Caco-2 (cell line): ENCODE measurements around the gene ZNF550. TPM values are rescaled to one million over a fixed set of nuclear protein-coding genes. Genes with fewer than 3 reads are reported as not detected.
"Not testable (repeated sequence)": the region's sequence is repeated elsewhere in the genome, so short reads cannot be mapped to it uniquely, and the experiment has no call there.

ENCODE experiments used
- BruUV-seq: library from RNA; stranded (reverse); fragments of 400-500 nt; replicated peaks from 2 replicates; lab custom pipeline; 2021; lab: Mats Ljungman, UMichigan
- CTCF ChIA-PET: fragments of 300-600 bp; sonication (Branson Sonifier 250); formaldehyde crosslinking; loops from one replicate; lab custom pipeline; 2022; ENCODE audit warnings: antibody characterized with exemption; lab: Charles Lee
- POLR2A ChIA-PET: fragments of 300-600 bp; sonication (Branson Sonifier 250); formaldehyde crosslinking; loops from one replicate; lab custom pipeline; 2022; ENCODE audit warnings: antibody characterized with exemption; lab: Charles Lee
- DNase-seq, 2 experiments: peaks; one replicate each; pipeline versions ENCODE4 v3.0.0 to v3.0.0-alpha.2; 2020 to 2022
- H3K27me3 ChIP-seq: replicated peaks from 2 replicates; pipeline ENCODE4 v1.6.0; 2011; ENCODE audit warnings: low read length; ENCODE audit not compliant: control insufficient read depth, insufficient read depth
- H3K36me3 ChIP-seq: 2 replicates; pipeline ENCODE4 v1.5.1; 2011; ENCODE audit warnings: low read length; ENCODE audit not compliant: control insufficient read depth, insufficient read depth
- H3K4me1 ChIP-seq: fragments of 250-450 bp; sonication (Bioruptor Pico); 2 replicates; pipeline ENCODE4 v1.5.1; 2020; ENCODE audit warnings: mild to moderate bottlenecking
- H3K4me3 ChIP-seq: 2 replicates; pipeline ENCODE4 v1.5.1; 2011; ENCODE audit warnings: low read depth, mild to moderate bottlenecking, control low read depth, low read length
- H3K9me3 ChIP-seq: fragments of 250-450 bp; sonication (Bioruptor Pico); 2 replicates; pipeline ENCODE4 v1.5.1; 2020; ENCODE audit warnings: mild to moderate bottlenecking, moderate library complexity
- H3K27ac Mint-ChIP-seq: one replicate; pipeline ENCODE4 v1.8.0; 2022; ENCODE audit warnings: mixed read lengths; ENCODE audit not compliant: unreplicated experiment
- H3K27me3 Mint-ChIP-seq: one replicate; pipeline ENCODE4 v1.8.0; 2022; ENCODE audit warnings: mixed read lengths; ENCODE audit not compliant: insufficient read depth, unreplicated experiment
- H3K36me3 Mint-ChIP-seq: one replicate; pipeline ENCODE4 v1.8.0; 2022; ENCODE audit warnings: mild to moderate bottlenecking, mixed read lengths; ENCODE audit not compliant: insufficient read depth, unreplicated experiment
- H3K4me1 Mint-ChIP-seq: one replicate; pipeline ENCODE4 v1.8.0; 2022; ENCODE audit warnings: low read depth, mixed read lengths; ENCODE audit not compliant: unreplicated experiment
- H3K4me3 Mint-ChIP-seq: one replicate; pipeline ENCODE4 v1.8.0; 2022; ENCODE audit warnings: mild to moderate bottlenecking, moderate library complexity, mixed read lengths; ENCODE audit not compliant: unreplicated experiment
- H3K9me3 Mint-ChIP-seq: one replicate; pipeline ENCODE4 v1.8.0; 2022; ENCODE audit warnings: mixed read lengths; ENCODE audit not compliant: unreplicated experiment
- CTCF ChIP-seq, 2 experiments: fragments of 200-600 bp in 1 of 2; IDR thresholded peaks; 1 replicate in 1 of 2; 2 replicates in 1 of 2; pipeline versions ENCODE4 v1.5.1 to v1.8.0; 2011 to 2022; ENCODE audit warnings: antibody characterized with exemption in 1 of 2, control low read depth in 1 of 2, inconsistent platforms in 1 of 2, low read depth in 1 of 2, low read length in 1 of 2, mild to moderate bottlenecking in 1 of 2, moderate library complexity in 1 of 2; ENCODE audit not compliant: insufficient read depth in 1 of 2, severe bottlenecking in 1 of 2, unreplicated experiment in 1 of 2
- intact Hi-C: fragments of 100-400 bp; cut with micrococcal nuclease; formaldehyde crosslinking; loops from one replicate; pipeline ENCODE4 v1.10.0; 2022; ENCODE audit not compliant: unreplicated experiment
- total RNA-seq: library from RNA; stranded (reverse); gene quantifications from 2 replicates; pipeline ENCODE4 v1.2.3, GENCODE V29; 2022

Gene ZNF550
- total RNA-seq, 1 experiment from 2014 or later, result 11.5 TPM

GRCh38 chr19:57506163-57506562, 53.5 kb downstream of the ZNF550 start:
- Histone ChIP-seq H3K27me3 (no peaks in the 10 kb centered on the region), H3K36me3 (peaks cover 11% of the 10 kb centered on the region), H3K4me3 (no peak overlapping the region), H3K4me1 (no peaks in the 10 kb centered on the region), H3K9me3 (peaks cover 10% of the 10 kb centered on the region; the same call in 1 of the 2 replicates)
- TF ChIP-seq CTCF (IDR thresholded peaks at IDR 0.05; ENCODE audit: insufficient read depth in 1 of 2, low read depth in 1 of 2, low read length in 1 of 2, severe bottlenecking in 1 of 2, unreplicated experiment in 1 of 2), result no peak
- BruUV-seq, result no TSS peak
- Mint-ChIP-seq H3K4me1 (no peaks in the 10 kb centered on the region), H3K9me3 (peaks cover 34% of the 10 kb centered on the region), H3K36me3 (peaks cover 73% of the 10 kb centered on the region), H3K27ac (no peak overlapping the region), H3K27me3 (no peaks in the 10 kb centered on the region), H3K4me3 (no peak overlapping the region)
- CTCF ChIA-PET, result no interaction called here
- intact Hi-C loops, result no loop called here
- no peak for DNase-seq
- POLR2A ChIA-PET, result no interaction called here

GRCh38 chr19:57500400-57500799, 59.3 kb downstream of the ZNF550 start:
- peaks cover 31% of the 10 kb centered on the region for H3K9me3 Mint-ChIP-seq
- H3K27me3 ChIP-seq, H3K4me1 ChIP-seq, CTCF ChIA-PET, H3K27me3 Mint-ChIP-seq, intact Hi-C loops, H3K36me3 ChIP-seq, DNase-seq, H3K27ac Mint-ChIP-seq: not testable (repeated sequence)
- TSS peak; percentile 61 for BruUV-seq
- POLR2A ChIA-PET, result interaction anchor here (0.6 to 1.0 kb wide), 2 partner anchors 13 to 964 kb away, joined by 3 to 11 read pairs; partner anchors contain the start of gene ZNF419
- Histone ChIP-seq H3K9me3 (peaks cover 11% of the 10 kb centered on the region), H3K4me3 (peak overlapping the region; percentile 23)
- H3K4me3 Mint-ChIP-seq, result peak overlapping the region; percentile 38
- peaks cover 14% of the 10 kb centered on the region for H3K4me1 Mint-ChIP-seq
- peaks cover 45% of the 10 kb centered on the region for H3K36me3 Mint-ChIP-seq

- H3K27ac Mint-ChIP-seq, H3K4me1 ChIP-seq, H3K27me3 ChIP-seq, H3K27me3 Mint-ChIP-seq, BruUV-seq, intact Hi-C loops, H3K36me3 ChIP-seq: not testable (repeated sequence)
- H3K36me3 Mint-ChIP-seq, result peaks cover 42% of the 10 kb centered on the region
- H3K4me3 ChIP-seq, result peak within 1 kb of the TSS; percentile 53
- ChIA-PET POLR2A (interaction anchor here (0.6 to 1.0 kb wide), 3 partner anchors 12 to 965 kb away, joined by 3 to 11 read pairs (median 3); partner anchors contain the start of gene ZNF419), CTCF (interaction anchor here (0.6 kb wide), 1 partner anchor 509 kb away, joined by 3 read pairs; no protein-coding TSS in a partner anchor)
- peaks cover 14% of the 10 kb centered on the region for H3K4me1 Mint-ChIP-seq
- DNase-seq, result peak; percentile 94 to 95
- H3K4me3 Mint-ChIP-seq, result peak within 1 kb of the TSS; percentile 38
- peaks cover 11% of the 10 kb centered on the region for H3K9me3 ChIP-seq
- peaks cover 31% of the 10 kb centered on the region for H3K9me3 Mint-ChIP-seq
These were observed 59.8 kb downstream of the ZNF550 start, which contains the start of gene ZNF773 for GRCh38 chr19:57499680-57500395. Gene ZNF773 (plus strand): TSS chr19:57499938. CDS start chr19:57500081, 143 bp downstream.

GRCh38 chr19:57499332-57499679, 60.4 kb downstream of the ZNF550 start:
- H3K27me3 ChIP-seq, DNase-seq, H3K27ac Mint-ChIP-seq, H3K36me3 ChIP-seq, H3K4me1 ChIP-seq, intact Hi-C loops, BruUV-seq, H3K4me3 ChIP-seq, H3K27me3 Mint-ChIP-seq: not testable (repeated sequence)
- peaks cover 11% of the 10 kb centered on the region for H3K9me3 ChIP-seq
- ChIA-PET POLR2A (interaction anchor here (0.6 to 1.0 kb wide), 2 partner anchors 12 to 513 kb away, joined by 3 to 11 read pairs; partner anchors contain the start of gene ZNF419), CTCF (interaction anchor here (0.6 kb wide), 1 partner anchor 509 kb away, joined by 3 read pairs; no protein-coding TSS in a partner anchor)
- Mint-ChIP-seq H3K9me3 (peaks cover 35% of the 10 kb centered on the region), H3K36me3 (peaks cover 42% of the 10 kb centered on the region), H3K4me1 (peaks cover 14% of the 10 kb centered on the region), H3K4me3 (peak overlapping the region; percentile 38)

GRCh38 chr19:57488299-57488644, 71.4 kb downstream of the ZNF550 start:
- DNase-seq, H3K27me3 ChIP-seq, POLR2A ChIA-PET, H3K27me3 Mint-ChIP-seq, H3K36me3 ChIP-seq, CTCF ChIA-PET, H3K4me1 Mint-ChIP-seq, intact Hi-C loops, H3K4me1 ChIP-seq: not testable (repeated sequence)
- BruUV-seq, result TSS peak; percentile 56
- Mint-ChIP-seq H3K36me3 (peaks cover 36% of the 10 kb centered on the region), H3K9me3 (peaks cover 30% of the 10 kb centered on the region), H3K27ac (peak overlapping the region; percentile 62), H3K4me3 (peak overlapping the region; percentile 40)
- peaks cover 14% of the 10 kb centered on the region; the same call in 1 of the 2 replicates for H3K9me3 ChIP-seq
- peak overlapping the region; percentile 18 for H3K4me3 ChIP-seq
